KMS-11 (cell line): ENCODE data around the gene ZBTB25.

Source experiments
- H2AFZ ChIP-seq: fragments of 200-600 bp; sonication (generic); 2 replicates; pipeline ENCODE4 v1.6.1; 2016; ENCODE audit warnings: antibody characterized with exemption, mixed run types, low read depth
- H3K27ac ChIP-seq: fragments of 200-600 bp; sonication (generic); 2 replicates; pipeline ENCODE4 v1.6.1; 2016; ENCODE audit warnings: mild to moderate bottlenecking, mixed run types
- H3K27me3 ChIP-seq: fragments of 200-600 bp; sonication (generic); 2 replicates; pipeline ENCODE4 v1.6.1; 2017; ENCODE audit warnings: mild to moderate bottlenecking, low read depth, mixed run types, moderate library complexity; ENCODE audit not compliant: insufficient read depth
- H3K36me3 ChIP-seq: fragments of 200-600 bp; sonication (generic); 2 replicates; pipeline ENCODE4 v1.6.1; 2017; ENCODE audit warnings: mild to moderate bottlenecking, mixed run types; ENCODE audit not compliant: insufficient read depth
- H3K4me1 ChIP-seq: fragments of 200-600 bp; sonication (generic); 2 replicates; pipeline ENCODE4 v1.6.1; 2016; ENCODE audit warnings: mild to moderate bottlenecking, low read depth, mixed run types; ENCODE audit not compliant: poor library complexity, severe bottlenecking
- H3K4me2 ChIP-seq: fragments of 200-600 bp; sonication (generic); 2 replicates; pipeline ENCODE4 v1.7.0; 2016; ENCODE audit warnings: mild to moderate bottlenecking, mixed run types
- H3K4me3 ChIP-seq: fragments of 200-600 bp; sonication (generic); IDR thresholded peaks from 2 replicates; pipeline ENCODE4 v1.6.1; 2017; ENCODE audit warnings: low read depth, low read length, mixed read lengths; ENCODE audit not compliant: insufficient read depth
- H3K79me2 ChIP-seq: fragments of 200-600 bp; sonication (generic); 2 replicates; pipeline ENCODE4 v1.6.1; 2016; ENCODE audit warnings: low read depth, mixed run types; ENCODE audit not compliant: insufficient read depth
- H3K9ac ChIP-seq: fragments of 200-600 bp; sonication (generic); 2 replicates; pipeline ENCODE4 v1.6.1; 2016; ENCODE audit warnings: mild to moderate bottlenecking, mixed run types
- H4K20me1 ChIP-seq: fragments of 200-600 bp; sonication (generic); 2 replicates; pipeline ENCODE4 v1.6.1; 2016; ENCODE audit warnings: mild to moderate bottlenecking, mixed run types; ENCODE audit not compliant: insufficient read depth
- TF ChIP-seq, protein P1 (sequence below): fragments of 200-600 bp; sonication (generic); conservative IDR thresholded peaks from 2 replicates; pipeline ENCODE4 v1.6.1; 2017; ENCODE audit warnings: low read depth, mild to moderate bottlenecking, antibody characterized with exemption, low read length, moderate library complexity, mixed read lengths

ZBTB25 gene

DNA sequence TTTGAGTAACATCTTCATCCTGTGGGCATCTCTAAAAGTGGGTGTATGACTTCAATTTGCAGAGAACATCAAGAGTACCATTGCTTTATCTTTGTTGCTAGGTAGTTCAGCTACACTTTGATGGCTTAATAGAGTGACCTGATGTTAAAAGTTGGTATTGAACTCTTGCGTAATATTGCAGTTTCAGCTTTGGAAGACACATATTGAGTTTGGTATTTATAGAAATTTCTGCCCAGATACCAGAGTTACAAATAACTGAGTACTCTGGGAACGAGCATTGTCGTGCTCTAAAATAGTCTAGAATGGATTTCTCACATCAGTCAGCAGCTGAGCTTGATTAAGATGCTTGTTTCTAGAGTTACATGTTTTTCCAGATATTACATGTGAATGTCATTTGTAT is 63.1 kb downstream of the ZBTB25 start:
- no peak overlapping the region for H2AFZ ChIP-seq
- H3K27ac ChIP-seq: no peak overlapping the region
- no peak overlapping the region for H3K4me3 ChIP-seq
- H3K27me3 ChIP-seq: no peaks in the 10 kb centered on the region
- TF ChIP-seq, protein P1, sequence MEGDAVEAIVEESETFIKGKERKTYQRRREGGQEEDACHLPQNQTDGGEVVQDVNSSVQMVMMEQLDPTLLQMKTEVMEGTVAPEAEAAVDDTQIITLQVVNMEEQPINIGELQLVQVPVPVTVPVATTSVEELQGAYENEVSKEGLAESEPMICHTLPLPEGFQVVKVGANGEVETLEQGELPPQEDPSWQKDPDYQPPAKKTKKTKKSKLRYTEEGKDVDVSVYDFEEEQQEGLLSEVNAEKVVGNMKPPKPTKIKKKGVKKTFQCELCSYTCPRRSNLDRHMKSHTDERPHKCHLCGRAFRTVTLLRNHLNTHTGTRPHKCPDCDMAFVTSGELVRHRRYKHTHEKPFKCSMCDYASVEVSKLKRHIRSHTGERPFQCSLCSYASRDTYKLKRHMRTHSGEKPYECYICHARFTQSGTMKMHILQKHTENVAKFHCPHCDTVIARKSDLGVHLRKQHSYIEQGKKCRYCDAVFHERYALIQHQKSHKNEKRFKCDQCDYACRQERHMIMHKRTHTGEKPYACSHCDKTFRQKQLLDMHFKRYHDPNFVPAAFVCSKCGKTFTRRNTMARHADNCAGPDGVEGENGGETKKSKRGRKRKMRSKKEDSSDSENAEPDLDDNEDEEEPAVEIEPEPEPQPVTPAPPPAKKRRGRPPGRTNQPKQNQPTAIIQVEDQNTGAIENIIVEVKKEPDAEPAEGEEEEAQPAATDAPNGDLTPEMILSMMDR: no peak
- no peak overlapping the region for H3K9ac ChIP-seq
- H3K4me2 ChIP-seq: no peak overlapping the region
- peaks cover 27% of the 10 kb centered on the region for H3K4me1 ChIP-seq
- no peaks in the 10 kb centered on the region for H3K36me3 ChIP-seq
- no peaks in the 10 kb centered on the region for H3K79me2 ChIP-seq
- no peaks in the 10 kb centered on the region for H4K20me1 ChIP-seq

DNA sequence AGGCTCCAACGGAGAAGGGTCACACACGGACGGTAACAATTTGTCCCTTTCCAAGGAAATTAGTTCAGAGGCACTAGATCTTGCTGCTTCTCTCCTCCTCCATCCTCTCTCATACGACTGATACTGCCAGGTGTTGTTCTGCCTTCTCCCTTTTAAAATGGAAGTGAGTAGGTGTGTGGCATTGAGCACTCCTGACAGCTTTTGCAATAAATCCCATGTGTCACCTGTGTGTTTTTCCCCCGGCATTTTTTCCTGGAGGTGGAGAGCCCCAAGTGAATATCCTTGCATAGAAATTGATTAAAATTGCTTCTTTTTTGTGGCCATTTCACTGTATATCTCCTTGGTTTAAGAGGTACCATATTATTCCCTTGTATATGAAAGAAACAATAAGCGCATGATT is 64.5 kb downstream of the ZBTB25 start:
- Histone ChIP-seq H3K4me3 (no peak overlapping the region), H3K4me2 (no peak overlapping the region), H3K27ac (no peak overlapping the region), H3K79me2 (no peaks in the 10 kb centered on the region), H2AFZ (no peak overlapping the region), H4K20me1 (no peaks in the 10 kb centered on the region), H3K27me3 (no peaks in the 10 kb centered on the region), H3K9ac (no peak overlapping the region), H3K36me3 (no peaks in the 10 kb centered on the region), H3K4me1 (peaks cover 13% of the 10 kb centered on the region)
- TF ChIP-seq, protein P1: no peak

DNA sequence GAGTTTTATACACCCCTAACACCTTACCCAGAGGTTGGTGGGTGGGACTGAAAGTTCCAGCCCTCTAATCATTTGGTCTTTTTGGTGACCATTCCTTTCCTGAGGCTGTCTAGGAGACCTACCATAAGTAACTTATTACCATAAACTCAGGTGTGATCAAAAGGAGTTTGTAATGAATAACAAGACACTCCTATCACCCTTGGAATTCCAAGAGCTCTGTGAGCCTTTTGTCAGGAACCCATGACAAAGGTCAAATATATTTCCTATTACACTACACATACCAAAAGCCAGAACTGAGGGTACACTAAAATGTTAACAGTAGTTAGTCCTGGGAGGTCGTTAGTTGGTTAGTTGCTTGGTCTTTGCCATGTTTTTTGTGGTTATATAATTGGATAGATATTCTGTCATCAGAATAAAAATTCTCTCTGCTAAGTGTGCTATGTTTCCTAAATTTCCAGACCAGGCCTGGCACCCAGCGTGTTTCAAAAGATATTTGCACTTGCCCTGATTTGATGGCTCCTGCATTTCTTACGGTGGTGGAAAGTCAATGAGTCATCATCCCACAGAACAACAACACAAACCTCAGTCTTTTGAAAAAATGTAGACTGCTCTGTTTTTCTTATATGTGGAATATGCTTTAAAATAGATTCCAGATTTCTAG is 65.3 kb downstream of the ZBTB25 start:
- no peak overlapping the region for H3K4me2 ChIP-seq
- H3K27ac ChIP-seq: no peak overlapping the region
- H3K36me3 ChIP-seq: no peaks in the 10 kb centered on the region
- TF ChIP-seq, protein P1: no peak
- no peaks in the 10 kb centered on the region for H3K79me2 ChIP-seq
- H3K4me3 ChIP-seq: no peak overlapping the region
- H2AFZ ChIP-seq: no peak overlapping the region
- no peaks in the 10 kb centered on the region for H4K20me1 ChIP-seq
- H3K27me3 ChIP-seq: no peaks in the 10 kb centered on the region
- H3K4me1 ChIP-seq: peaks cover 9% of the 10 kb centered on the region
- H3K9ac ChIP-seq: no peak overlapping the region

DNA sequence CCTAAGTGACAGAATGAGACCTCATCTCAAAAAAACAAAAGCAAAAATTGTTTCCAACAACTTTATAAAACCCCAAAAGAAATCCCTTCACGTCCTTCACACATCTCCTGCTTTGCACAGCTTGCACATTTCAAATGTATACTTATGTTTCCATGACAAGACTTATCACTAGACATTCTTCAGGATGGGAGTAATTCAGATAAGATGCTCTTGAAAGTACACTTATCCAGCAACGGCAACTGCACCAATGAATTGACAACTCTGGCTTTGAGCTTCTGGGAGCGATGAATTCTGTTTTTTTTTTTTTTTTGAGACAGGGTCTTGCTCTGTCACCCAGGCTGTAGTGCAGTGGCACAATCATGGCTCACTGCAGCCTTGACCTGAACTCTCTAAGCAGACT is 69.1 kb downstream of the ZBTB25 start:
- no peak overlapping the region for H3K4me3 ChIP-seq
- no peak overlapping the region for H2AFZ ChIP-seq
- no peak overlapping the region for H3K4me2 ChIP-seq
- no peaks in the 10 kb centered on the region for H3K27me3 ChIP-seq
- no peak overlapping the region for H3K27ac ChIP-seq
- peaks cover 9% of the 10 kb centered on the region for H3K4me1 ChIP-seq
- TF ChIP-seq, protein P1: no peak
- H3K79me2 ChIP-seq: no peaks in the 10 kb centered on the region
- no peaks in the 10 kb centered on the region for H4K20me1 ChIP-seq
- no peak overlapping the region for H3K9ac ChIP-seq
- no peaks in the 10 kb centered on the region for H3K36me3 ChIP-seq
